Subcutaneous abdominal adipose tissue (tissue), 5 donors: ENCODE data around the gene ZC3H10.

Source experiments
- H3K27ac ChIP-seq: one replicate; pipeline ENCODE4 v1.7.0; 2013; ENCODE audit warnings: low read depth, mild to moderate bottlenecking, inconsistent platforms, low read length, moderate library complexity
- H3K27me3 ChIP-seq, 5 donors: one replicate each; pipeline ENCODE4 v1.7.0; 2013; ENCODE audit warnings: low read length in 5 of 5, inconsistent platforms in 1 of 5; ENCODE audit not compliant: control insufficient read depth in 5 of 5, insufficient read depth in 4 of 5
- H3K36me3 ChIP-seq, 5 donors: one replicate each; pipeline ENCODE4 v1.7.0; 2013; ENCODE audit warnings: low read length in 5 of 5; ENCODE audit not compliant: control insufficient read depth in 5 of 5, insufficient read depth in 5 of 5
- H3K4me1 ChIP-seq, 5 donors: one replicate each; pipeline ENCODE4 v1.7.0; 2013; ENCODE audit warnings: low read length in 5 of 5, mild to moderate bottlenecking in 3 of 5, moderate library complexity in 1 of 5; ENCODE audit not compliant: control insufficient read depth in 5 of 5, insufficient read depth in 5 of 5
- H3K4me3 ChIP-seq, 5 donors: one replicate each; pipeline ENCODE4 v1.7.0; 2013; ENCODE audit warnings: low read length in 5 of 5, low read depth in 1 of 5
- H3K9ac ChIP-seq, 5 donors: one replicate each; pipeline ENCODE4 v1.7.0; 2013; ENCODE audit warnings: low read length in 5 of 5, mild to moderate bottlenecking in 4 of 5, moderate library complexity in 3 of 5
- H3K9me3 ChIP-seq, 5 donors: one replicate each; pipeline ENCODE4 v1.7.0; 2013; ENCODE audit warnings: low read length in 5 of 5; ENCODE audit not compliant: control insufficient read depth in 5 of 5
- donor health status: healthy.
- donor health status: healthy.
- donor health status: healthy.
- donor health status: healthy.
- donor health status: healthy.

The ZC3H10 gene

DNA sequence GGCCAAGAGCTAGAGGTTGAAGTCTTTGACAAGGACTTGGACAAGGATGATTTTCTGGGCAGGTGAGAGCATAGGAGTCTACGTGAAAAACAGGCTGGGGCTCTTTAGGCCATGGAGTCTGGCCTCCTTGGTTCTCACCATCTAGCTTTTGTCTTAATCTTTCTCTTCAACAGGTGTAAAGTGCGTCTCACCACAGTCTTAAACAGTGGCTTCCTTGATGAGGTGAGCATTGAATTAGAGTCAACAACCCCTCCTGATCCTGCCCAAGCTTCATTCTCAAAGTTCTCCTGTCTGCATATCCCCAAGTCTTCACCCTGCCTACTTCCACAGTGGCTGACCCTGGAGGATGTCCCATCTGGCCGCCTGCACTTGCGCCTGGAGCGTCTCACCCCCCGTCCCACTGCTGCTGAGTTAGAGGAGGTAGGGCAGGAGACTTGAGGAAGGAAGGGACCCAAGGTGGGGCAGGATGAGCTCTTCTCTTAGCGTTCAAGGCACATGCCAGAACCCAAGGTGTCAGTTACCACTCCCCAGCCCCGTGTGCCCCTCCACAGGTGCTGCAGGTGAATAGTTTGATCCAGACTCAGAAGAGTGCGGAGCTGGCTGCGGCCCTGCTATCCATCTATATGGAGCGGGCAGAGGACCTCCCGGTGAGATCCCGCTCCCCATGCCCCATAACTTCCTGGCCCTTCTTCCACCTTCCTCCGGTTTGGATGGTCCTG is 19.9 kb downstream of the ZC3H10 start:
- Histone ChIP-seq H3K9me3 (no peaks in the 10 kb centered on the region), H3K36me3 (peaks cover 12 to 96% (median 83%) of the 10 kb centered on the region in 5 donors), H3K27ac (no peak overlapping the region), H3K27me3 (no peaks in the 10 kb centered on the region), H3K9ac (no peak overlapping the region), H3K4me1 (peaks cover 0 to 12% (median 9%) of the 10 kb centered on the region in 5 donors), H3K4me3 (no peak overlapping the region)

GRCh38 chr12:56141946-56142784 is 24.1 kb downstream of the ZC3H10 start:
- Histone ChIP-seq H3K4me1 (peaks cover 9 to 47% (median 46%) of the 10 kb centered on the region in 5 donors), H3K27ac (peak overlapping the region; percentile 61), H3K4me3 (no peak overlapping the region), H3K9ac (peak overlapping the region in 1 of 5 donors; percentile 24), H3K27me3 (no peaks in the 10 kb centered on the region), H3K36me3 (peaks cover 11 to 80% (median 69%) of the 10 kb centered on the region in 5 donors), H3K9me3 (no peaks in the 10 kb centered on the region)

DNA sequence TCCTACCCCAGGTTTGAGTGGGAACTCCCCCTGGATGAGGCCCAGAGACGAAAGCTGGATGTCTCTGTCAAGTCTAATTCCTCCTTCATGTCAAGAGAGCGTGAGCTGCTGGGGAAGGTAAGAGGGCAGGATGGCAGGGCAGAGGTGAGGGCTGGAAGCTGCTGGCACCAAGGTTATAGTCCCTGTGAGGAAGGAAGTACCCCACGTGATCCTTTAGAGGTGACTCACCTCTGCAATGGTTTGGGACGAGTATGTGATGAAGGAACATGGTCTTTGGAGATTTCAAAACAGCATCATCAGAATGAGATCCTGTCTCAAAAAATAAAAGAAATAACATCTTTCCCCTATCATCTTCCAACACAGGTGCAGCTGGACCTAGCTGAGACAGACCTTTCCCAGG is 25.2 kb downstream of the ZC3H10 start:
- Histone ChIP-seq H3K4me1 (peaks cover 9 to 54% (median 51%) of the 10 kb centered on the region in 5 donors), H3K27me3 (no peaks in the 10 kb centered on the region), H3K27ac (peak overlapping the region; percentile 61), H3K4me3 (no peak overlapping the region), H3K36me3 (peaks cover 7 to 70% (median 58%) of the 10 kb centered on the region in 5 donors), H3K9ac (no peak overlapping the region), H3K9me3 (no peaks in the 10 kb centered on the region)

DNA sequence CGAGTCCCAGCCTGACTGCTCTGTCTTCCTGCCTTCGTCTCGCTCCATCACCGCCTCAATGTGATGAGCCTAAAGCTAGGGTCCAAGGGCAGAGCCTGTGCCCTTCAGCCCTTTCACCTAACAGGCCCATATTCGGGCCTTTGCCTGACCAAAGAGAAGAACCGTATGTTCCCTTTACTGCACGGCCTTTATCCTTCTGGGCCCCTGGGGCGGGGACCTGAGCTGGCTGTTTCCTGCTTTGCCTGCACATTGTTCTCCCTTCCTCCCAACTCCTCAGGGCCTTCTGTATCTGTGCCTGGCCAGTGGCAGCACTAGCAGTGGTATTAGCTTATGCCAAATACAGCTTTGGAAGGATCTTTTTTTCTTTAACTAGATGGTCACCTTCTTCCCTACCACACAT is 25.8 kb downstream of the ZC3H10 start:
- H3K27me3 ChIP-seq, result no peaks in the 10 kb centered on the region
- H3K9ac ChIP-seq, result no peak overlapping the region
- peaks cover 9 to 54% (median 51%) of the 10 kb centered on the region in 5 donors for H3K4me1 ChIP-seq
- H3K27ac ChIP-seq, result peak overlapping the region; percentile 61
- peaks cover 3 to 63% (median 52%) of the 10 kb centered on the region in 5 donors for H3K36me3 ChIP-seq
- no peaks in the 10 kb centered on the region for H3K9me3 ChIP-seq
- no peak overlapping the region for H3K4me3 ChIP-seq

GRCh38 chr12:56145217-56145616 is 27.2 kb downstream of the ZC3H10 start:
- Histone ChIP-seq H3K27ac (peak overlapping the region; percentile 90), H3K4me3 (no peak overlapping the region), H3K4me1 (peaks cover 9 to 54% (median 51%) of the 10 kb centered on the region in 5 donors), H3K27me3 (no peaks in the 10 kb centered on the region), H3K9ac (no peak overlapping the region), H3K9me3 (no peaks in the 10 kb centered on the region), H3K36me3 (peaks cover 2 to 50% (median 41%) of the 10 kb centered on the region in 5 donors)

- H3K9ac ChIP-seq, result peak overlapping the region in 2 of 5 donors; percentile 15 to 66
- peaks cover 2 to 36% (median 32%) of the 10 kb centered on the region in 5 donors for H3K36me3 ChIP-seq
- peak overlapping the region; percentile 90 for H3K27ac ChIP-seq
- H3K4me1 ChIP-seq, result peaks cover 12 to 68% (median 61%) of the 10 kb centered on the region in 5 donors
- no peak overlapping the region for H3K4me3 ChIP-seq
- no peaks in the 10 kb centered on the region for H3K27me3 ChIP-seq
- no peaks in the 10 kb centered on the region for H3K9me3 ChIP-seq
Observed at GRCh38 chr12:56146492-56147460, 28.7 kb downstream of the ZC3H10 start.

DNA sequence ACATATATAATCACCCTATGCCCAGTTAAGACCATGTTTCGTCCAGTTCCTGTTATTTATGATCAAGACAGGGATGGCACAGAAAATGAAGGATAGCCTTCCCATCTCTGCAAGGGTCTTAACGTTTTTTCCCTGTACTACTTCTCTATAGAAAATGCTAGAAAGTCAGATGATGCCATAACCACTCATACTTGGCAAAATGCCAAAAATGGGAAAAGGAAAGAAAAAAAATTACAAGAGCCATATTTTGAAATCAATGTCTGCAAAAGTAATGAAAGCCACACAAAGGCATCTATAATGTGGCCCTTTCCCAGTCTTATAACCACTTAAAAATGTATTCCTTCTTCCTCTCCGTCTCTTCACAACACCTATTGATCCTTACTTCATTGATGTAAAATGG is 32.5 kb downstream of the ZC3H10 start:
- Histone ChIP-seq H3K4me3 (no peak overlapping the region), H3K9me3 (no peaks in the 10 kb centered on the region), H3K27me3 (no peaks in the 10 kb centered on the region), H3K36me3 (no peaks in the 10 kb centered on the region), H3K4me1 (peaks cover 6 to 46% (median 41%) of the 10 kb centered on the region in 5 donors), H3K9ac (no peak overlapping the region), H3K27ac (peak overlapping the region; percentile 92)

GRCh38 chr12:56151672-56152131 is 33.6 kb downstream of the ZC3H10 start:
- peak overlapping the region; percentile 73 to 79 (median 78) for H3K9ac ChIP-seq
- H3K27ac ChIP-seq, result peak overlapping the region; percentile 92
- H3K9me3 ChIP-seq, result no peaks in the 10 kb centered on the region
- H3K36me3 ChIP-seq, result no peaks in the 10 kb centered on the region
- H3K4me1 ChIP-seq, result peaks cover 6 to 39% (median 33%) of the 10 kb centered on the region in 5 donors
- H3K4me3 ChIP-seq, result peak overlapping the region; percentile 53 to 82 (median 74)
- no peaks in the 10 kb centered on the region for H3K27me3 ChIP-seq

- H3K4me3 ChIP-seq, result peak within 1 kb of the TSS; percentile 53 to 83 (median 74)
- peak within 1 kb of the TSS; percentile 92 for H3K27ac ChIP-seq
- H3K9me3 ChIP-seq, result no peaks in the 10 kb centered on the region
- H3K4me1 ChIP-seq, result peaks cover 3 to 38% (median 33%) of the 10 kb centered on the region in 5 donors
- H3K27me3 ChIP-seq, result no peaks in the 10 kb centered on the region
- H3K9ac ChIP-seq, result peak within 1 kb of the TSS; percentile 73 to 79 (median 78)
- H3K36me3 ChIP-seq, result no peaks in the 10 kb centered on the region
Observed at GRCh38 chr12:56152132-56152755, 34.2 kb downstream of the ZC3H10 start, which contains the start of gene MYL6B. MYL6B (plus strand) TSS chr12:56152587; CDS start chr12:56153919, 1,332 bp downstream.
